ENCODE measurements around the gene AATK.

AATK gene

DNA sequence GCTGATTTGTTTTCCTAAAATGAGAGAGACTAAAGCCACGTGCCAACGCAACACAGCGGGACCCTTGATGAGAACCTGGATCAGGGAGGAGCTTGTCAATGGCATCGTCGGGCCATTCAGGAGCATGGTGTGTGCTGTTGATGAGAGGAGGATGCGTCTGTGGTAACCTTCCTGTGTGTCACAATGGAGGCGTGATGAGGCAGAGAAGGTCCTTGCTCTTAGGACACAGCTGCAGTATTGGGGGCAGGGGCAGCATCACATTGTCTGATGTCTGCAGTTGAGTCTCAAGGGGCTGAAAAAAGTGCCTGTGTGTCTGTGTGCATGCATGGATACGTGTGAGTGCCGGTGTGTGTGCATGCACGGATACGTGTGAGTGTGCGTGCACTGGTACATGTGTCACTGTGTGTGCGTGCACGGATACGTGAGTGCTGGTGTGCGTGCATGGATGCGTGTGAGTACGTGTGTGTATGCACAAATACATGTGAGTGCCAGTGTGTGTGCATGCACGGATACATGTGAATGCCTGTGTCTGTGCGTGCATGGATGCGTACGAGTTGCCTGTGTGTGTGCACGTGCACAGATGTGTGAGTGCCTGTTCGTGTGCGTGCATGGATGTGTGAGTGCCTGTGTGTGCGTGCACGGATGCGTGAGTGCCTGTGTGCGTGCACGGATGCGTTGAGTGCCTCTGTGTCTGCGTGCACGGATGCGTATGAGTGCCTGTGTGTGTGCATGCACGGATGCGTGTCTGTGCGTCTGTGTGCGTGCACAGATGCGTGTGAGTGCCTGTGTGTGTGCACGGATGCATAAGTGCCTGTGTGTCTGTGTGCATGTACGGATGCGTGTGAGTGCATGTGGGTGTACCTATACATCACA lies 91.8 kb downstream of the AATK start:
- no peak for DNase-seq (ENCODE audit: low read depth, low spot score)

DNA sequence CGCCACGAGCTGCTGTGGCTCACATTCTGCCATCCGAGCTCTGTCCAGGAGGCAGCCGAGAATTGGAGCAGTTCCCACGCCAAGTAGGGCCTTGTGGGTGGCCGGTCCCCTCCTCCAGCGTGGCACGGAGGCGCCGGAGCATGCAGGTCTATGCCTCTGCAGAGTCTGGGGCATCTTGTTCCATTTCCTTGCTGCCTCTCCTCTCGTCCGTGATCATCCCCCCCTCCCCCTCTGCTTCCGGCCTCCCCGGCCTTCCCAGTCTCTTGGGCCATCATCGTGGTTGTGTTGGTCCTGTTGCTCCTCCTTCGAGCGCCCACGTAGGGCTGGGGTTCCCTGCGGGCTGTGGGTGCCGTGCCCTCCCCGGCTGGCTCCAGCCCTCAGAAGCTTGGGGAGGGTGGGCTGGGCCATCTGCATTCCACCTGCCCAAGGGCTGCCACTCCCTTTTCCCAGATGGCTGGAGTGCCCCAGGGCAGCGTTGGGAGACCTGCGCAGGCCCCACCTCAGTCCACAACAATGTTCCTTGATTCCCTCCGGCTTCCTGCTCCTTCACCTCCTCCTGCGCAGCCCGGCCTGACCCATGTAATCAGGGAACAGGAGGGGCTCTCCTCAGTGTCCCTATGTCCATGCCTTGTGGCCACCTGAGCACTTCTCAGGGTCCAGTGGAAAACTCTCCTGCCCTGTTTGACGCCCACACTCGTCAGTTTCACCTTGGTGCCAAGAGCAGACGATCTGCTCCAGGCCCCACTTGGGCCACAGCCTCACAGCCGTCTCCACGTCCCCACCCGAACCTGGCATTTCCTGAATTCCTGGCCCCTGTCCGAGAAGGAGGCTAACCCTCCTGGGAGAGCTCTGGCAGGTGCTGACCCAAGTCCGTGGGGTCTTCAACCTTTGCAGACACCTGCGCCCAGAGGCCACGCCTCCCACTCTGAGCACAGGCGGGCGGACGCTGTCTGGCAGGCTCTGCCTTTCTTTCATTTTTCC lies 94.0 kb downstream of the AATK start:
- no peak for DNase-seq (ENCODE audit: low read depth, low spot score)

GRCh38 chr17:81070541-81071246 lies 95.3 kb downstream of the AATK start:
- DNase-seq (ENCODE audit: low read depth, low spot score): no peak

GRCh38 chr17:81069135-81069645 lies 96.8 kb downstream of the AATK start:
- DNase-seq (ENCODE audit: low read depth, low spot score): no peak

GRCh38 chr17:81068411-81069134 lies 97.4 kb downstream of the AATK start:
- DNase-seq (ENCODE audit: low read depth, low spot score): no peak

DNA sequence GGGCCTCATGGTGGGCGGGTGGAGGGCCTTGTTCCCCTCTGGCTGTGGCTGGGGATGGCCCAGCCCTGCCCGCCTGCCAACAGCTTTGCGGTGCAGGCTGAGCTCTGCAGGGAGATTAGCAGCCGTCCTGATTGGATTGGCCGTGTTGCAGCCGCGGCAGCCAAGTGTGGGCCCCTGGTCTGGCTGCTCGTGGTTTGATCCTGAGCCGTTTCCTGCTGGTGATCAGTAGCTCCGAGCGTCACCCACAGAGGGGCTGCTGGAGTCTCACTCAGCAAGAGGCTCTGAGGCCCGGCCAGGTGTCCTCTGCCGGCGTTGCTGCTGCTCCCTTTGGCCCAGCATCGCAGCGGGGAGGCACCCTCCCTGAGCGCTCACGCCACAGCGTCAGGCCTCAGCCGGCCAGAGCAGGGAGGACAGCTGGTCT lies 98.6 kb downstream of the AATK start:
- DNase-seq (ENCODE audit: low read depth, low spot score): no peak
